Bone marrow (tissue), 2 donors: Measurements from ENCODE around the gene MPEG1.
A peak's percentile ranks its signal among the peaks of the same experiment; 100 is the strongest.

Experiments used
- DNase-seq, 2 donors: peaks; one replicate each; lab custom pipeline; 2025; lab: John Stamatoyannopoulos, UW

The MPEG1 gene

GRCh38 chr11:59218893-59219292, 6.2 kb upstream of the MPEG1 start:
- DNase-seq = no peak

GRCh38 chr11:59218319-59218718, 5.6 kb upstream of the MPEG1 start:
- DNase-seq = no peak

- DNase-seq = peak in 1 of 2 donors; percentile 72
Observed at GRCh38 chr11:59216641-59217564, 4.2 kb upstream of the MPEG1 start.

GRCh38 chr11:59214141-59214893, 1.6 kb upstream of the MPEG1 start:
- DNase-seq = no peak

GRCh38 chr11:59212222-59212621, 505 bp downstream of the MPEG1 start:
- DNase-seq = no peak

- DNase-seq = no peak
Observed at GRCh38 chr11:59208956-59209355, 3.8 kb downstream of the MPEG1 start.

- DNase-seq = peak in 1 of 2 donors; percentile 25
Observed at GRCh38 chr11:59207988-59208451, 4.7 kb downstream of the MPEG1 start.

- peak in 1 of 2 donors; percentile 7 for DNase-seq
Observed at GRCh38 chr11:59206635-59207034, 6.1 kb downstream of the MPEG1 start.

- DNase-seq = no peak
Observed at GRCh38 chr11:59205648-59206047, 7.1 kb downstream of the MPEG1 start.

GRCh38 chr11:59204746-59205145, 8.0 kb downstream of the MPEG1 start:
- no peak for DNase-seq

- no peak for DNase-seq
Observed at GRCh38 chr11:59201353-59201752, 11.4 kb downstream of the MPEG1 start.

GRCh38 chr11:59200423-59200746, 12.3 kb downstream of the MPEG1 start:
- DNase-seq = no peak

- peak in 1 of 2 donors; percentile 53 for DNase-seq
Observed at GRCh38 chr11:59199546-59200422, 12.9 kb downstream of the MPEG1 start.

GRCh38 chr11:59198726-59199125, 14.0 kb downstream of the MPEG1 start:
- DNase-seq = no peak

GRCh38 chr11:59197991-59198390, 14.7 kb downstream of the MPEG1 start:
- DNase-seq = no peak

GRCh38 chr11:59196777-59197176, 15.9 kb downstream of the MPEG1 start:
- DNase-seq = no peak

- no peak for DNase-seq
Observed at GRCh38 chr11:59195586-59195985, 17.1 kb downstream of the MPEG1 start.

GRCh38 chr11:59193587-59194130, 19.1 kb downstream of the MPEG1 start:
- DNase-seq = no peak

- DNase-seq = no peak
Observed at GRCh38 chr11:59192446-59193020, 20.2 kb downstream of the MPEG1 start.

- DNase-seq = no peak
Observed at GRCh38 chr11:59191890-59192289, 20.8 kb downstream of the MPEG1 start.

- no peak for DNase-seq
Observed at GRCh38 chr11:59191095-59191494, 21.6 kb downstream of the MPEG1 start.
